ENCODE measurements around the gene CCIN.

- TF ChIP-seq POLR2A (IDR thresholded peaks at IDR 0.05; ENCODE audit: borderline replicate concordance, extremely low read depth, insufficient read depth, insufficient read length) (no peak), EZH2 (IDR thresholded peaks at IDR 0.05) (no peak), CTCF (IDR thresholded peaks at IDR 0.05 in 2 of 3, conservative IDR thresholded peaks at IDR 0.05 in 1 of 3; ENCODE audit: borderline replicate concordance in 1 of 3, insufficient read depth in 1 of 3, low read depth in 2 of 3, low read length in 2 of 3) (no peak), MAX (IDR thresholded peaks at IDR 0.05) (no peak), JUND (IDR thresholded peaks at IDR 0.05) (no peak), RAD21 (IDR thresholded peaks at IDR 0.05; ENCODE audit: low read depth) (no peak), SIN3A (IDR thresholded peaks at IDR 0.05; ENCODE audit: low read depth) (no peak), FOSL1 (IDR thresholded peaks at IDR 0.05; ENCODE audit: low read depth) (no peak)
These were observed 48.8 kb downstream of the CCIN start for GRCh38 chr9:36218011-36218410.

Data from HCT116 (cell line).